Ishikawa (cell line): ENCODE results near the gene SKAP1.

Experiments used
- CEBPB ChIP-seq: IDR thresholded peaks from 2 replicates; pipeline ENCODE4 v1.6.1; 2012
- CREB1 ChIP-seq: IDR thresholded peaks from 2 replicates; pipeline ENCODE4 v1.6.1; 2012; ENCODE audit warnings: low read depth
- EGR1 ChIP-seq: IDR thresholded peaks from 2 replicates; pipeline ENCODE4 v1.6.1; 2012
- EP300 ChIP-seq: IDR thresholded peaks from 2 replicates; pipeline ENCODE4 v1.6.1; 2012; ENCODE audit warnings: borderline replicate concordance
- FOXM1 ChIP-seq: IDR thresholded peaks from 2 replicates; pipeline ENCODE4 v1.6.1; 2012; ENCODE audit warnings: low read depth, borderline replicate concordance
- NFIC ChIP-seq: IDR thresholded peaks from 2 replicates; pipeline ENCODE4 v1.6.1; 2012
- RAD21 ChIP-seq: IDR thresholded peaks from 2 replicates; pipeline ENCODE4 v1.6.1; 2012; ENCODE audit warnings: low read depth
- TAF1 ChIP-seq: IDR thresholded peaks from 2 replicates; pipeline ENCODE4 v1.6.1; 2012; ENCODE audit warnings: low read depth, mild to moderate bottlenecking
- TCF12 ChIP-seq: IDR thresholded peaks from 2 replicates; pipeline ENCODE4 v1.6.1; 2012; ENCODE audit warnings: low read depth
- TEAD4 ChIP-seq: IDR thresholded peaks from 2 replicates; pipeline ENCODE4 v1.6.1; 2012
- YY1 ChIP-seq: IDR thresholded peaks from 2 replicates; pipeline ENCODE4 v1.6.1; 2012; ENCODE audit warnings: low read depth
- ZBTB7A ChIP-seq: IDR thresholded peaks from 2 replicates; pipeline ENCODE4 v1.6.1; 2012; ENCODE audit warnings: low read depth
- TF ChIP-seq, protein P1 (sequence below): IDR thresholded peaks from 2 replicates; pipeline ENCODE4 v1.6.1; 2012
- TF ChIP-seq, protein P2 (sequence below): IDR thresholded peaks from 2 replicates; pipeline ENCODE4 v1.6.1; 2012; ENCODE audit warnings: low read depth, mild to moderate bottlenecking
- TF ChIP-seq, protein P3 (sequence below): IDR thresholded peaks from 2 replicates; pipeline ENCODE4 v1.6.1; 2012

SKAP1 gene

GRCh38 chr17:48155889-48156611 lies 274.0 kb downstream of the SKAP1 start:
- TF ChIP-seq NFIC (no peak), EP300 (no peak), FOXM1 (no peak), TCF12 (no peak), ZBTB7A (no peak), EGR1 (no peak), TEAD4 (no peak), TAF1 (no peak), YY1 (no peak), RAD21 (no peak), CEBPB (no peak), CREB1 (no peak)
- TF ChIP-seq, protein P1, sequence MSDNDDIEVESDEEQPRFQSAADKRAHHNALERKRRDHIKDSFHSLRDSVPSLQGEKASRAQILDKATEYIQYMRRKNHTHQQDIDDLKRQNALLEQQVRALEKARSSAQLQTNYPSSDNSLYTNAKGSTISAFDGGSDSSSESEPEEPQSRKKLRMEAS, result no peak
- TF ChIP-seq, protein P2, sequence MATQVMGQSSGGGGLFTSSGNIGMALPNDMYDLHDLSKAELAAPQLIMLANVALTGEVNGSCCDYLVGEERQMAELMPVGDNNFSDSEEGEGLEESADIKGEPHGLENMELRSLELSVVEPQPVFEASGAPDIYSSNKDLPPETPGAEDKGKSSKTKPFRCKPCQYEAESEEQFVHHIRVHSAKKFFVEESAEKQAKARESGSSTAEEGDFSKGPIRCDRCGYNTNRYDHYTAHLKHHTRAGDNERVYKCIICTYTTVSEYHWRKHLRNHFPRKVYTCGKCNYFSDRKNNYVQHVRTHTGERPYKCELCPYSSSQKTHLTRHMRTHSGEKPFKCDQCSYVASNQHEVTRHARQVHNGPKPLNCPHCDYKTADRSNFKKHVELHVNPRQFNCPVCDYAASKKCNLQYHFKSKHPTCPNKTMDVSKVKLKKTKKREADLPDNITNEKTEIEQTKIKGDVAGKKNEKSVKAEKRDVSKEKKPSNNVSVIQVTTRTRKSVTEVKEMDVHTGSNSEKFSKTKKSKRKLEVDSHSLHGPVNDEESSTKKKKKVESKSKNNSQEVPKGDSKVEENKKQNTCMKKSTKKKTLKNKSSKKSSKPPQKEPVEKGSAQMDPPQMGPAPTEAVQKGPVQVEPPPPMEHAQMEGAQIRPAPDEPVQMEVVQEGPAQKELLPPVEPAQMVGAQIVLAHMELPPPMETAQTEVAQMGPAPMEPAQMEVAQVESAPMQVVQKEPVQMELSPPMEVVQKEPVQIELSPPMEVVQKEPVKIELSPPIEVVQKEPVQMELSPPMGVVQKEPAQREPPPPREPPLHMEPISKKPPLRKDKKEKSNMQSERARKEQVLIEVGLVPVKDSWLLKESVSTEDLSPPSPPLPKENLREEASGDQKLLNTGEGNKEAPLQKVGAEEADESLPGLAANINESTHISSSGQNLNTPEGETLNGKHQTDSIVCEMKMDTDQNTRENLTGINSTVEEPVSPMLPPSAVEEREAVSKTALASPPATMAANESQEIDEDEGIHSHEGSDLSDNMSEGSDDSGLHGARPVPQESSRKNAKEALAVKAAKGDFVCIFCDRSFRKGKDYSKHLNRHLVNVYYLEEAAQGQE, result no peak
- TF ChIP-seq, protein P3, sequence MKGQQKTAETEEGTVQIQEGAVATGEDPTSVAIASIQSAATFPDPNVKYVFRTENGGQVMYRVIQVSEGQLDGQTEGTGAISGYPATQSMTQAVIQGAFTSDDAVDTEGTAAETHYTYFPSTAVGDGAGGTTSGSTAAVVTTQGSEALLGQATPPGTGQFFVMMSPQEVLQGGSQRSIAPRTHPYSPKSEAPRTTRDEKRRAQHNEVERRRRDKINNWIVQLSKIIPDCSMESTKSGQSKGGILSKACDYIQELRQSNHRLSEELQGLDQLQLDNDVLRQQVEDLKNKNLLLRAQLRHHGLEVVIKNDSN, result no peak

- TF ChIP-seq, protein P3, result peak; percentile 12; the same call in 1 of the 2 replicates
- peak; percentile 74 for TF ChIP-seq RAD21
- no peak for TF ChIP-seq CEBPB
Measured at GRCh38 chr17:48153691-48154358, 276.2 kb downstream of the SKAP1 start.

DNA sequence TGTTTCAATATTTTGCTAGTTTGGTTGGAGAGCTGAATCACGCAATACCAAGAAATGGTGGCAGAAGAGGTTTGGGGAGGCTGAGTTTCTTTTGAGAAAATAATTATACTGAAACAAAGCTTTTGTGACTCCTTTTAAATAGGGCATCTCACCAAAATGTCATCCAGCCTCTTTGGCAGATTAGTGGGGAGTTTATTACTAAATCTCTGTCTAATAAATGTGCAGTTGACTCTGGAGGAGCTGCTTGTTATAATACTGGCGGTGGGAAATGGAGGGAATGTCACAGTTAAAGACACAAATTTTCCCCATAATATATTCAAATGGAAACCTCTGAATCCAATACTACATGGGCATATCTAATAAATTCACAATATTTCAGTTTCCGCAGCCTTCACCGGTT lies 277.7 kb downstream of the SKAP1 start:
- no peak for TF ChIP-seq CREB1
- no peak for TF ChIP-seq RAD21
- TF ChIP-seq, protein P3, result no peak
- TF ChIP-seq YY1, result no peak

- TF ChIP-seq CEBPB (no peak), EGR1 (no peak)
Measured at GRCh38 chr17:48151220-48151619, 278.8 kb downstream of the SKAP1 start.

DNA sequence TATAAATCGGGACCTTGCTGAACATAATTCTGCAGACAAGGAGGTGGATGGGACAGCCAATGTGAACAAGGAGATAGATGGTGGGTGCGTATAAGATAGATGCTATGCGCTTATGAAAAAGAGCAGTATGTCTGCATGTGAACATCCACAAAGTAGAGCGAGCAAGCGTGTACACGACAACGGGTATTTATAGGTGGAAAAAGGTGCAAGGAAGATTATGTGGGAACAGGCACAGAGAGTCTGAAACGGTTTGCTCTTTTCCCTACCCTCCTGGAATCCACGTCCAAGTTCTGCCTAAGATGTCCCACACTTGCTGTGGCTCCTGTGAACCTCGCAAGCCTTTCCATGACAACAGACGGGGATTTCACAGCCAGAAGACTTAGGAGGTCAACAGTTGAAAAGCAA lies 279.4 kb downstream of the SKAP1 start:
- no peak for TF ChIP-seq FOXM1
- TF ChIP-seq TCF12, result no peak
- TF ChIP-seq CREB1, result no peak
- TF ChIP-seq, protein P3, result no peak
- TF ChIP-seq ZBTB7A, result no peak
- TF ChIP-seq EGR1, result no peak
- TF ChIP-seq NFIC, result no peak
- TF ChIP-seq, protein P2, result no peak
- no peak for TF ChIP-seq EP300
- TF ChIP-seq, protein P1, result no peak
- no peak for TF ChIP-seq TAF1
- TF ChIP-seq RAD21, result no peak
- TF ChIP-seq YY1, result no peak
- TF ChIP-seq CEBPB, result no peak
- no peak for TF ChIP-seq TEAD4
